Stimulated activated CD4-positive, alpha-beta T cell treated with anti-CD3 and anti-CD28 coated beads, Interleukin-4, amount 100 ng/mL, for 1 hour (primary cell): ENCODE data around the gene HYCC2.

Experiments used
- DNase-seq: peaks from one replicate; pipeline ENCODE4 v3.0.0-alpha.2; 2020

HYCC2 gene

DNA sequence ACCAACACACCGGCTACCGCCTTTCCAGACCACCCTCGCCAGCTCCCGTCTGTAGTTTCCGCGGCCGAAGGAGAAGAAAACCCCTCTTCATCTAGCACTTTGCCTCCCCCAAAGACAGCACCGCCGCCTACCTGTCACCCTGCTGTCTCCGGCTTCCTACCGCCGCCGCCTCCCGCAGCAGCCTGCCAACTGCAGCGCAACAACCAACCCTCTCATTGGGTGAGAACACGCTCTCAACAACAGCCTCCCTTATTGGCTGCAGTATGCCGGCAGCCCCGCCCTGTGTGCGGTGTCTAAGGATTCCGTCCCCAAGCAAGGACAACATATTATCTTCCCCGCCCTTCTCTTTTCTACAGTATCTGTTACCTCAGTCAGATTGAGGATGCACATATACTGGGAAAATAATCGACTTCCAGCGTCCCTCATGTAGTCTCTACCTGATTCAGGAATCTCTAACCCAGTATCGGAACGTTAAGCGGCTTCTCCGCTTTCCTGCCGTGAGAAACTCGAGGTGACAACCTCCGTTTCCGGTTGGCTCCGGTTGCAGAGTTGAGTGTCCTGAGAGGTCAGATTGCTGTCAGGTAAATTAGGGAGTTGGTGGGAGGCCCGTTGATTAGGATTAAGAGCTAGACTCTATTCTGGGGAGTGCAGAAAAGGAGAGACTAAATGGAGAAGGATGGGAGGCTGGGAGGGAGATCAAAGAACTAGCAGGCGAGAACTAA is at the start of gene HYCC2, which contains the start of gene NDUFB3:
Gene HYCC2, minus strand, starts transcription at position 193 of the 722 bp plus-strand sequence. CDS start 47,662 bp downstream, outside the sequence.
Gene NDUFB3, plus strand, starts transcription at position 523 of the 722 bp plus-strand sequence. CDS start 6,882 bp downstream, outside the sequence.
- peak; percentile 85 for DNase-seq

DNA sequence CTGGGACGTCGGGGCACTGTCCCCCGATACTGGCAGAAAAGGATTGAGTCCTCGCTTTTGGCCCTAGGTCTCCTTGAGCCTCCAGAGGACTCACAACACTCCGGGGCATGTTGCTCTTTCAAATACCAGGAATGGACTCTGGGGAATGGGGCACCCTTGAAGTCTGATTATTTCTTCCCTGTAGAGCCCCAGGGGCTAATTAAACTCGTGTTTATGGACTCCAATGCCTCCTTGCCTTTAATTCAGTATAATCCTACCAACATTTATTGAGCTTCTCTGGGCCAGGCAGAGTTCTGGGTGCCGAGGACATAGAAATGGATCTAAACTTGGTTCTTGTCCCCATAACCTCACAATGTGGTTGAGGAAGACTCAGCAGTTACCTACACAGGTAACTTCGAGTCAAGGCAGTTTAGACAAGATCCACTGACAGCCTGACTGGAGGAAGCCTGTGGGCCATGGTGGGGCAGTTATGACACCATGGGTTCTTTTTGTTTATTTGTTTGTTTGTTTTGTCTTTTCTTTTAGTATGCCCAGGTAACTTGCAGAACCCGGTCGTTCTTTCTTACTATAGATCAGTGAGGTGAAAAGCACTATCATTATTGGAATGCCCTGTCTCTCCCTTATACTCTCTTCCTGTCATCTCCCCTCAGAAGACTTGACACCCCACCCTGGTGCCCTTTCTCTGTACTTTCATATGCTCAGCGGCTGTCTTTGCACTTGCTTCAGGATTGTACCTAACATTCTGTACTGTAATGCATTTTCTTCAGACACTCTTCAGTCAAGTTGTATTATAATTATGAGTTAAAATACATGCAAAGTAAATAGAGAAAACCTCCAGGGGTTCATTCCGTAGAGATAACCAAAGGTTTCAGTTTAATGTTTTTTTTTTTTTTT is 47.7 kb upstream of the HYCC2 start:
- DNase-seq, result no peak

DNA sequence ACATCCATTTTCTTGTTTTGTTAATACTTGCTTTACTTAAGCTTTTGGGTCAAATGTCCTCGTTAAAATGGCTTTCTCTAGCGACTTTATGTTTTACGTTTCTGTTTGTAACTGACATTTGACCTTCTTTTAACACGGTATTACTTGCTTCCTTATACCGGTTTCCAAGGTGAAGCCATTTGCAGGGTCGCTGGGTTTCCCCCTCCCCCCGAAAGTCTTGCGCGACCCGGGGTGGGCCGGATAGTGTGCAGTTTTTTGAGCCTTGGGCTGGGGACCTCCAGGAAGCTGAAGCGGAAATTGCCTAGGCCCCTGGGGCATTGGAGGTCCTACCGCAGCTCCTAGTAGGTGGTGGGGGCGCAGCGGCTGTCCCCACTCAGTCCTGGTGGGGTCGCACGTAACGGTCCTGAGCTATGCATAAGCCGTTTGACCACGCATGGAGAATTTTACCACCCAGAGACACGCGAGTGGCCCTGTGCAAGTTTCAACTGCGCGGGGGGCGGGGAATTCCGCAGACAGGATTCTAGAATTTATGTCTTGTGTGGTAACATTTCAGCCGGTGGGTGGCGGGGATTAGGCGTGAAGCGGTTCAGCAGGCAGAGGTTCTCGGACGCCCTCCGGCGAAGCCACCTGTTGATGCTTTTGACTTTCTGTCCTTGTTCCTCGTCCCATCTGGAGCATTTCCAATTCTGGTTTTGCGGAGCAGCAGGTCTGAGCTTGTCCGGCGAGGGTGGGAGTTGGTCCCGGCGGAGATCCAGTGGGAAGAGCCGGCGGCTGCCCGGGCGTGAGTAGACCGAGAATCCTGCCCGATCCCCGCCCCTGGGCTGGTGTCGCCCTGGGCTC is 46.9 kb upstream of the HYCC2 start:
- peak; percentile 89 for DNase-seq

DNA sequence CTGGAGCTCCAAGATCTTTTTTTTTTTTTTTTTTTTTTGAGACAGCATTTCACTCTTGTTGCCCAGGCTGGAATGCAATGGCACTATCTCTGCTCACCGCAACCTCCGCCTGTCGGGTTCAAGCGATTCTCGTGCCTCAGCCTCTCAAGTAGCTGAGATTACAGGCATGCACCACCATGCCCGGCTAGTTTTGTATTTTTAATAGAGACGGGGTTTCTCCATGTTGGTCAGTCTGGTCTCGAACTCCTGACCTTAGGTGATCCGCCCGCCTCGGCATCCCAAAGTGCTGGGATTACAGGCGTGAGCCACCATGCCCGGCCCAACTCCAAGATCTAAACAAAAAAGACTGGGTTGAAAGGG is 46.2 kb upstream of the HYCC2 start:
- DNase-seq, result peak; percentile 20

DNA sequence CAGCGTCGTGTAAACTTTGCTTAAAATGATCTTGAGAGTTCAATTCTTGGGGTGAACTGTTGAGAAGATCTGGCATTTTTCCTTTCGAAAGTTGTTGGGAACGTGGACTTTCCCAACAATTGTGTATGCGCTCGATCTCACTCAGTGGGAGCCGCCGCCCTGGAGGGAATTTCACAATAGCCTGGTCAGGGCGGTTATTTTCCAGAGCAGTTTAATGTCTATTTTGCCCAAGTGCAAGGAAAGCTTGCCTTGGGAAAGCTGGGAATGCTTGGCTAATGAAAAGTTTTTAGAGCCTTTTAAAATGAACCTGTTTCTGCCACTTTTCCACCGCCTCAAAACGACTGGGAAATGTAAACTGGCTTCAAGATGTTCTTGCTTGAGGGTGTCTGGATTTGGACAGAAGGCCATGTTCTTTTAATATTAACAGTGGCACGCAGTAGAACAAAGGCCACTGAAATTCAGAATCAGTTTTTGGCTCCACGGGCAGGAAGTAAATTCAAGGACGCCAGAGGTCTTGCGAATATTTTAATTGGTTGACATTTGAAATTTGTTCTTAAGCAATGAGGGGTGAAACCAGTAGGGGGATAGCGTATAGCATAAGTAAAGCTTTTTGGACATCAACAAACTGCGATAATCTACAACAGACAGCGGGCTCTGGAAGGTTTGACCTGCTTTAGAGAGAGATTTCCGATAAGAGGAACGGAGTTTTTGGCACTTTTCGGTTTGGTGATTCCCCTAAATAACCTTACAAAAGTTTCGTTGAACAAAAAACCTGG is 45.7 kb upstream of the HYCC2 start:
- DNase-seq, result no peak

DNA sequence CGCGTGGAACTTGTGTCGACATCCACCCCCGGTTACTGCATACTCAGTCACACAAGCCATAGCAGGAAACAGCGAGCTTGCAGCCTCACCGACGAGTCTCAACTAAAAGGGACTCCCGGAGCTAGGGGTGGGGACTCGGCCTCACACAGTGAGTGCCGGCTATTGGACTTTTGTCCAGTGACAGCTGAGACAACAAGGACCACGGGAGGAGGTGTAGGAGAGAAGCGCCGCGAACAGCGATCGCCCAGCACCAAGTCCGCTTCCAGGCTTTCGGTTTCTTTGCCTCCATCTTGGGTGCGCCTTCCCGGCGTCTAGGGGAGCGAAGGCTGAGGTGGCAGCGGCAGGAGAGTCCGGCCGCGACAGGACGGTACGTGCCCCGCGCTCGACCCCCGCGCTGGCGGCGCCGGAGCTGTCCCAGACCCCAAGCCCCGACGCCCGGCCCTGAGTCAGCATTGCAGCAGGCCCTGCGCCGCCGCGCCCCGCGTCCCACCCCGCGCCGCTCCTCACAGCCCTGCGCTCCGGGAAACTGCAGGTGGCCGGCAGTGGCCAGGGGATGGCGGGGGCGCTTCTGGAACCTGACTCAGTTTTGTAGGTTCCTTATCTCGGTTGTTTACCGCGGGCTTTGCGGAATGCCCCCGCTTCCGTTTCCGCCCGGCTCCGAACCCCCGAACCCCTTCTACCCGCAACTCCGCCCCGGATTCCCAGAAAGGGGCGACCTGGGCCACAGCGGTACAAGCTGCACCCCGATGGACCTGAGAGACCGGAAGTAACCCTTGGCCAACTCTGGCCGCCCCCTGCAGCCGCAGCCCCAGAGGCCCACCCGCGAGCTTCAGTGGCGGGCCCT is 44.9 kb upstream of the HYCC2 start, which contains the start of gene CFLAR:
Gene CFLAR, plus strand, starts transcription at position 50 of the 844 bp plus-strand sequence. CDS start 13,702 bp downstream, outside the sequence.
- DNase-seq, result peak; percentile 75

DNA sequence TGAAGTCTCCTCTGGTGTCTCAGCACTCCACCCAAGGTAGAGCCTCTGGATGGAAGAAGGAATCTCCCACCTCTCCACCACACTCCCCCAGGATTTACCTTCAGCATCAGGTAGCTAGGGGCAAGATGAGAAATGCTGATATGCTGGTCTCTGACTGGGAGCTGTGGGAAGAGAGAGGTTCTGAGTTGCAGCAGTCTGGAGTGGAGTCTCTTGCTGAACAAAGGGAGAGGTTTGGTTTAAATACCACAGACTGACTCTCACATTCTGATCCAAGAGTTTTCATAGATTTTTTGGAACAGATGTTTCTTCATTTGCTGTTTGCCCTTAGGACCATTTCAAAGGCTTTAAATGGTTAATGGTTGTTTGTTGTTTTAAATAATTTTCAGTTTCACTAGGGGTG is 43.4 kb upstream of the HYCC2 start:
- DNase-seq, result no peak

DNA sequence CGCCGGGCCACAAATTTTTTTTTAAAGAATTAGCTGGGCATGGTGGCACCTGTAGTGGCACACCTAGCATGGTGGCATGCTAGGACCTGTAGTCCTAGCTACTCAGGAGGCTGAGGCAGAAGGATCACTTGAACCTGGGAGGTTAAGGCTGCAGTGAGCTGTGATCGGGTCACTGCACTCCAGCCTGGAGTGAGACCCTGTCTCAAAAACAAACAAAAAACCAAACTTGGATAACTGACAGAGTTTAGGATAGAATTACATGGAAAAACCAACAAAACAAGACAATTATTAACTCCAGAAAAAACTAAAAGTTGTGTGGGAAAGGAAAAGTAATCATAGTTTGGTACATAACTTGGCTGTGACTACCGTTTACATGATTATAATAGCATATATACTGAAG is 42.9 kb upstream of the HYCC2 start:
- no peak for DNase-seq

DNA sequence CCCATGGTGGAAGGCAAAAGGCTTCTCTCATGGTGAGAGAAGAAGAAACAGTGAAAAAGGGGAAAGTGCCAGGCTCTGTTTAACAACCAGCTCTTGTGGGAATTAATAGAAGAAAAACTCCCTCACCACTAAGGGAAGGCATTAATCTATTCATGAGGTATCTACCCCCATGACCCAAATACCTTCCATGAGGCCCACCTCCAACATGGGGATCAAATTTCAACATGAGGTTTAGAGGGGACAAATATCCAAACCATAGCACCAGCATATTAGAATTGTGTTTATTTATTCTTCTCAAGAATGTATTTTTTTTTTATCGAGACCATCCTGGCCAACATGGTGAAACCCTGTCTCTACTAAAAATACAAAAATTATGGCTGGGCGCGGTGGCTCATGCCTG is 39.6 kb upstream of the HYCC2 start:
- no peak for DNase-seq

DNA sequence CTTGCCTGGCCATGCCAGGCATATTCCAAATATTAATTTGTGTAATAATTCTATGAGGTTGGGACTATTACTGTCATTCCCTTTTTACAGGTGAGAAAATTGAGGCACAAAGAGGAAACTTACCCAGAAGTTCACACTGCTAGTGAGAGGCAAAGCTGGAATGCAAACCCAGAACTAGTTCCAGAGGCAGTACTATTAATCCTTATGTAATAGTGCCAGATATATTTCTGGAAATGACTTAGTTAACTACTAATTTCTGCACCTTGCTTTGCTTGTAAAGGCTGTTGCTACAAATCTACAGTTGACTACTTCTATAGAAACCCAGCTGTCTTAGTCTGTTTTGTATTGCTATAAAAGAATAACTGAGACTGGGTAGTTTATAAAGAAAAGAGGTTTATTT is 39.1 kb upstream of the HYCC2 start:
- no peak for DNase-seq

DNA sequence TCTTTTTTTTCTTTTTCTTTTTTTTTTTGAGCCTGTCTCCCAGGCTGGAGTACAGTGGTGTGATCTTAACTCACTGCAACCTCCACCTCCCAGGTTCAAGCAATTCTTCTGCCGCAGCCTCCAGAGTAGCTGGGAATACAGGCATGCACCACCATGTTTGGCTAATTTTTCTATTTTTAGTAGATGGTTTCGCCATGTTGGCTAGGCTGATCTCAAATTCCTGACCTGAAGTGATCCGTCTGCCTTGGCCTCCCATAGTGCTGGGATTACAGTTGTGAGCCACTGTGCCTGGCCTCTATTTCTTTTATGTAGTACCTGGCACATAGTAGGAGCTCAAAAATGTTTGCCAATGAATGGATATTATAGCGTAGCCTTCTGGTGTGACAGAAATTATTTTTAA is 37.7 kb upstream of the HYCC2 start:
- no peak for DNase-seq

DNA sequence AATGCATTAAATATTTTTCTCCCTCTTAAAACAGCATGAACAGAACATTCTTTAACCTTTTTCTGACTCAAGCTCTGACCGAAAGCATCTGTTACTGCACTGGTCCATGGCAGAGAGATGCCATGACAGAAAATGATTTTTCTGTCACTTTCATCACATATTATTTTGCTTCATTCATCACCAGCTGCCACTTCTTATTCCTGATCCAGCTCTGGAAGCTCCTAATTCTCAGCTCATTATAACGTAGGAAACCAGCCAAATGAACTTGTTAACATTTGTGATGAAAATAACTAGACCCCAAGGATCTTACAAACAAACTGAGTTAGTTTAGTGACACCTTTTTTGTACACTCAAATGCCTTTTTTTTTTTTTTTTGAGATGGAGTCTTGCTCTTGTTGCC is 36.9 kb upstream of the HYCC2 start:
- DNase-seq, result no peak

DNA sequence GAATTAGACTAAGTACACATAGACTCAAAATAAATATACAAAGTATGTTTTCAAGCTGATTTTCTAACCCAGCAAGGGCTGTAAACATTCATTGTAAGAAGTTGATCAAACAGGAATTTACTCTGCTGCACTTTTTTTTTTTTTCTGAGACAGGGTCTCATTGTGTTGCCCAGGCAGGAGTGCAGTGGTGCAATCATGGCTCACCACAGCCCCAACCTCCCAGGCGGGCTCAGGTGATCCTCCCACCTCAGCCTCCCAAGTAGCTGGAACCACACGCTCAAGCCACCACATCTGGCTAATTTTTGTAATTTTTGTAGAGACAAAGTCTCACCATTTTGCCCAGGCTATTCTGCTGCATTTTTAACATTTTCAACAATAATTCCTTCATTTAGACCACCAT is 36.2 kb upstream of the HYCC2 start:
- DNase-seq, result no peak

DNA sequence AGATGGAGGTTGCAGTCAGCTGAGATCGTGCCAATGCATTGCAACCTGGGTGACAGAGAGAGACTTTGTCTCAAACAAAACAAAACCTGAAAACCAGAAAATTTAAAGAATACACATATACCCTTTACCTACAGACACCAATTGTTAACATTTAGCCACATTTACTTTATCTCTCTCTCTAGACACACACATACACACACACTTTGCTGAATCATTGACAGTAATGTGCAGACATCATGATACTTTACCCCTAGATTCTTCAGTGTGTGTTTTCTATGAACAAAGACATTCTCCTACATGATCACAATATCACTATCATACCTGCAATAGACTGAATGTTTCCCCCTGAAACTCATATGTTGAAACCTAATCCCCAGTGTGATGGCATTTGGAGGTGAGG is 34.3 kb upstream of the HYCC2 start:
- DNase-seq, result no peak

DNA sequence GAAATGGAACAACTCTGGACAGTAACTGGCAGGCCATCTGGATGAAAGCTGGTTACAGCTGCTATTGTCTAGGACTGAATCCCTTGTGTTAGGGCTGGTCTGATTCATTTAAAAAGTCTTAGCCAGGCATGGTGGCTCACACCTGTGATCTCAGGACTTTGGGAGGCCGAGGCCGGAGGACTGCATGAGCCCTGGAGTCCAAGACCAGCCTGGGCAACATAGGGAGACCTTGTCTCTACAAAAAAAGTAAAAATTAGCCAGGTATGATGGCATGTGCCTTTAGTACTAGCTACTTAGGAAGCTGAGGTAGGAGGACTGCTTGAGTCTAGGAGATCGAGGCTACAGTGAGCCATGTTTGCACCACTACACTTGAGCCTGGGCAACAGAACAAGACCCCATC is 29.0 kb upstream of the HYCC2 start:
- DNase-seq, result no peak

DNA sequence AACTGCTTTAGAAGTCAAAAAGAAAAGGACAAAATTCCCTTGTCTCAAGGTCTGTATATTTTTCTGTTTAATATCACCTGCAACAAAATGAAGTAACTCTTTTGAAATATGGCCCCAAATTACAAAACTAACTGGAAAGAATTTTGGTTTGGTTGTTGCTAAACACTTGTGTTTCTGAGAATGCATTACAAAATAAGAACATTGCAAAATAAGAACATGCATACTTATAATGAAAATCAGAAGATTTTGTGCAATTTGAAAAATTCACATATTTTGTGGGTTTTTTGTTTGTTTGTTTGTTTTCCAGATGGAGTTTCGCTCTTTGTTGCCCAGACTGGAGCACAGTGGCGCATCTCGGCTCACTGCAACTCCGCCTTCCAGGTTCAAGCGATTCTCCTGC is 22.1 kb upstream of the HYCC2 start:
- DNase-seq, result no peak

DNA sequence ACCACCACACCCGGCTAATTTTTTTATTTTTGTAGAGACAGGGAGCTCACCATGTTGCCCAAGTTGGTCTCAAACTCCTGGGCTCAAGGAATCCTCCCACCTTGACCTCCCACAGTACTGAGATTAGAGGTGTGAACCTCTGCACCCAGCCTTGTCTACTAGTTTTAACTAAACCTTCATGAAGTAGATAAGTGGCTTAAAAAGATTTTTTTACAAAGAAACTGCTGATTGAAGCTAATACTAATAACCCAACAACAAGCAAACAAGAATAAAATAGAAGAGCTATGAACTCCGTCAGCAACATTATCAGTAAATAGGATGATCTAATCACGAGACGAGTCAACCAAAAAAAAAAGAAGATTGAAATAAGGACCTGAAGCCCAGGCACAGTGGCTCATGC is 19.1 kb upstream of the HYCC2 start:
- no peak for DNase-seq

DNA sequence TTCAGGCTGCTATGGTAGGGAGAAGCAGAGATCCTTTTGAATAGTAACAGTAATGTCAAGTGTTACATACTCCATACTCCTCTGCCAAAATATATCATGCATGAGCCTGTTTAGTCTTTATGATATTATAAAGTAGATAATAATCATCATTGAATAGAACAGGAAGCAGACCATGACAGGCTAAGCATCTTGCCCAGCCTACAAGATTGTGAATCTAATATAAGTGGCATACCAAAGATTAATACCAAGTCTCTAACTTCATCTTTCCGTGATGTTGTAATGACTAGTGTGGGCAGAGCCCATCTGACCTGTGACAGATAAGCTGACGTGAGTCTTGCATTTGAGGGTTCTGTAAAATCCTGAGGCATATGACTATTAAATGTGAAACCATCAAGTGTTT is 13.4 kb upstream of the HYCC2 start:
- DNase-seq, result no peak

DNA sequence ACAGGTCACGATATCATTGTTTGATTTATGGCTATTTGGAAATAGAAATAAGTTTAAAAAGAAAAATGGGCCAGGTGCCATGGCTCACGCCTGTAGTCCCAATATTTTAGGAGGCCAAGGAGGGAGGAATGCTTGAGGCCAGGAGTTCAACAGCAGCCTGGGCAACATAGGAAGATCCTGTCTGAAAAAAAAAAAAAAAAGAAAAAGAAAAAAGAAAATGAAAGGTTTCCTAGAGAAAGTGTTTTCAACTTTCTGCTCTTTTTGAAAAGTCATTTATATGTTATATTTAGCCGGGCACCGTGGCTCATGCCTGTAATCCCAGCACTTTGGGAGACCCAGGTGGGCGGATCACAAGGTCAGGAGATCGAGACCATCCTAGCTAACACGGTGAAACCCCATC is 3.5 kb upstream of the HYCC2 start:
- no peak for DNase-seq

DNA sequence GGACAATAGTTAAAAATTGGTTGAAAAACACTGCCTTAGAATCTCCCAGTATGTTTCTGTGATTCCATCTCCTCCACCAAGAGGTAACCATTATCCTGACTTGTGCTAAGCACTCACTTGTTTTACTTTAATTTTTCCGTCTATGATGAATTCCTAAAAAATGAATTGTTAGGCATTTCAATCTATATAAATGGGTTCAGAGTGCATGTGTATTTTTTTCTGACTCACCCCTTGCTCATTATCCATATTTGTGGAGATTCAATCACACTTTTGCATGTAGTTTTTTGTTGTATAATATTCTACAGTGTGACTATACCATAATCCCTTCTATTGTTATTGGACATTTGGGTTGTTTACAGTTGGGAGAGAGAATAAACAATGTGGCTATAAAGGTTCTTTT is 1.6 kb upstream of the HYCC2 start:
- no peak for DNase-seq

DNA sequence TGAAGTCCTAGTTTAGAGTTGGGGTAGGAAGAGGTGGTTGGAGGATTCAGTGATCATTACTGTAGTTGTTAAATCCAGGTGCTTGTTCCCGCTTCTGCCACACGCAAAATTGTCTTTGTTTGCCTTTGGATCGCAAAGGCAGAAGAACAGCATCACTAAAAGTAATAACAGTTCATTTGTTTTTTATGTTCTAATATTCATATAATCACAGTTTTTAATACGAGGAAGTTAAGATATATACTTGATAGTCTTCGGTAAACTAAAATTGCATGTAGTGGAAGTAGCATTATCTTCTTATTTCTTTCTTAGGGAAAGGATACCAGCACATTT is 695 bp upstream of the HYCC2 start:
- DNase-seq, result no peak
